GM18520 (cell line): ENCODE measurements around the gene SMYD3.

Source experiments
- ATAC-seq: cut with Tn5 transposase; IDR thresholded peaks from one replicate; pipeline ENCODE4 v1.9.1; 2021; ENCODE audit not compliant: unreplicated experiment

The SMYD3 gene

GRCh38 chr1:246281195-246281594 is 225.9 kb downstream of the SMYD3 start:
- ATAC-seq = no peak

DNA sequence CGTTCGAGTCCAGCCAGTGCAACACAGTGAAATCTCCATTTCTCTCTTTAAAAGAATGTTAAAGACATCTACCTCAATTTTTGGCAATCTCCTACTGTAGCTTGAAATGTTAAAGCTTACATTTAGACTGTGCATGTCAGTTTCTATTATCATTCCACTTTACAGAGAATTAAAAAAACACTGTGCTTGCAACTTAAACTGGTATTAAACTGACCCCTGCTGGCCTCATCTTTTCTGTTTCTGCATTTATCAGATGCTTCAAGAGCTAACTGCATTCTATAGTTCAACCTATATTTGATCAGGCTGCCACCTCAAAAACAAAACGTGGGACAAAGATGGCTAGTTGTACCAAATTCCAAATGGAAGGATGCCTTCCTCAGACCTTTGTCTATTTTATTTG is 226.5 kb downstream of the SMYD3 start:
- ATAC-seq = no peak

- ATAC-seq = no peak
Measured at GRCh38 chr1:246279402-246279801, 227.7 kb downstream of the SMYD3 start.

GRCh38 chr1:246278371-246278770 is 228.7 kb downstream of the SMYD3 start:
- ATAC-seq = no peak

DNA sequence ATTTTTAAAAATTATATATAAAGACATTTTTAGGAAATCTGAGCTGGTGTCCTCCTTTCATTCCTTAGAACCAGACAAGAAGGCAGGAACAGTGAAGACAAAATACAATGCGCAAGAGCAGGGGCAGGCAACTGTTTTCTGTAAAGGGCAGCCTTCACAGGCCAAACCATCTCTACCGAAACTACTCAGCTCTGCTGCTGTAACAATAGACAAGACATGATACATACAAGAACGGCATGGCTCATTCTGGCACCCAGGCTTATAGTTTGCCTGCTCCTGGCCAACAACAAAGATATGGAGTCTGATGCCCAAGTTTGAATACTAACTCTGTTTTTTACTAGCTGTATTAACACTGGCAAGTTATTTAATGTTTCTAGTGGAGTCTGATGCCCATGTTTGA is 232.0 kb downstream of the SMYD3 start:
- no peak for ATAC-seq

DNA sequence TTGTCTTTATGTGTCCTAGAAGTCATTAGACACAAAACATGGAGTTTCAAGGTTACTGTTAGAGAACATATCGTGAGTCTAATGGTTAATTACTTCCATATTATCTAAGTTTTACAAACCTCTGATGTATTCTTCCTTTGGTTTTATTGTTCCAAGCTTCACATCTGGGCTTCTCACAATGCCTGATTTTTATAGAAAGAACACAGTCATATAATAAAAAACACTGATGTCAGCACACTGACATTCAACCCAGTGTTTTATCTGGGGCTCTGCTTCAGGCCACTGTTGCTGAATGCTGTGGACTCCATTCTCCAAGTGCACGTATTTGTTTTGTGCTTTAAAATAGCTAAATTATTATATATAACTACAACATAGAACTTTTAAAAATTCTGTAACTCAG is 232.9 kb downstream of the SMYD3 start:
- no peak for ATAC-seq

GRCh38 chr1:246271516-246271915 is 235.6 kb downstream of the SMYD3 start:
- no peak for ATAC-seq

- no peak for ATAC-seq
Measured at GRCh38 chr1:246270236-246270635, 236.8 kb downstream of the SMYD3 start.

GRCh38 chr1:246269466-246269865 is 237.6 kb downstream of the SMYD3 start:
- no peak for ATAC-seq

DNA sequence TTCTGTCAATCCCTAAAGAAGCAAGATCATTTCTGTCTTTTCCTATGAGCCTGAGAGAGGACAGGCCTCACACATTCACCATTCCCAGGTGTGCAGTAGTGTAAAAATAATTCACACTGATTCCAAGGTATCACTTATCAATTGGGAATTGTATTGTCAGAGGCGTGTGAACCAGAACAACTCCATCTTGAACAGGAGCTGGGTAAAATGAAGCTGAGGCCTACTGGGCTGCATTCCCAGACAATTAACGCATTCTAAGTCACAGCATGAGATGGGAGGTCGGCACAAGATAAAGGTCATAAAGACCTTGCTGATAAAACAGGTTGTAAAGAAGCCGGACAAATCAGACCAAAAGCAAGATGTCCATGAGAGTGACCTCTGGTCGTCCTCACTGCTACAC is 239.2 kb downstream of the SMYD3 start:
- no peak for ATAC-seq

DNA sequence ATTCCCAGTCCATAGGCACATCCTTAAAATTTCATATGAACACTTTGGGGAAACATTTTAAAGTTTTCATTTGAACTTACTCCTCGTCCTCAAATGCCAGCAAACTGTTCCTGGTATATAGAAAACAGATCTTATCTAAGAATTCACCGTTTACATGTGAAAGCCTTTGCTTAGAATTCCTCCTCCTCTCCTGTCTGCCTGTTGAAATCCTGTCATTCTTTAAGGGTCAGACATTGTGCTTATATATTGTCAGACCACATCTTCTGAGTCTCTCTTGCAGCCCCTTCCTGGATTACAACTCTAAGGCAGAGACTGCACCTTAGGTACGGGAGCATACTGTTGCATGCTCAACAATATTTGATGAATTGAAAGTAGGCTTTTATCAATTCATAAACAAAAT is 239.7 kb downstream of the SMYD3 start:
- no peak for ATAC-seq

DNA sequence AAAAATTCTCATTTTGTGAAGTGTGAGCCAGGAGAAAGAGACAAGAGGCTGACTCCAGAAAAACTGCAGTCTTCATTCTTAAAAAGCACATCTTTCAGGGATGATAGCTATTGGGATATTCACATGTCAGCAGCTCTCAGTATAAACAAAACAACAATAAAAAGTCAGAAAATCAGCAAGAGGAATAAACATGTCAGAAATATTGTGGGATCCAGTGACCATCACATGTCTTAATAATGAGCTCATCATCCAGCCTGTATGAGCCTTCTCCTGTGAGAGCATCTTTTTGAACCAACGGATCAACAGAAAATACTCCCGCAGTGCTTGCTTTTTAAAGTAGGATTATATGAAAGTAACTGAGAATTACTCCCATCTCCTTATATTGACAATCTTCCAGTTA is 241.6 kb downstream of the SMYD3 start:
- ATAC-seq = no peak

- no peak for ATAC-seq
Measured at GRCh38 chr1:246262281-246262680, 244.8 kb downstream of the SMYD3 start.

DNA sequence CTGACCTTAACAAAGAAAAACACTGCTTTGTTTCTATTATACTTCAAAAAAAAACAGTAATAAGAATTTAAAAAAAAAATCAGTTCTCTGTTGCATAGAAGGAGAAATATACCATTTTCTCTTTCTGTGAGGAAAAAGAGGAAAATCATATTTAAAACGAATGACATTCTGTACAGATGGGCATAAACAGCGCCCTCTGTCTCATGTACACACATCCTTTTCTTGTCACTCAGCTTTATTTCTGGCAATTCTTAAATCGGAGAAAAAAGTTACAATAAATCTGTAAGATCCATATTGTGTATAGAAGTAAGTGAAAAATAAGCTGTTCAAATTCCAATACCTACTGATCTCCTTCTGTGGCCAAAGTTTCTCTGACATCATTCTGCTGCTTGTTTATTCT is 245.4 kb downstream of the SMYD3 start:
- ATAC-seq = no peak

DNA sequence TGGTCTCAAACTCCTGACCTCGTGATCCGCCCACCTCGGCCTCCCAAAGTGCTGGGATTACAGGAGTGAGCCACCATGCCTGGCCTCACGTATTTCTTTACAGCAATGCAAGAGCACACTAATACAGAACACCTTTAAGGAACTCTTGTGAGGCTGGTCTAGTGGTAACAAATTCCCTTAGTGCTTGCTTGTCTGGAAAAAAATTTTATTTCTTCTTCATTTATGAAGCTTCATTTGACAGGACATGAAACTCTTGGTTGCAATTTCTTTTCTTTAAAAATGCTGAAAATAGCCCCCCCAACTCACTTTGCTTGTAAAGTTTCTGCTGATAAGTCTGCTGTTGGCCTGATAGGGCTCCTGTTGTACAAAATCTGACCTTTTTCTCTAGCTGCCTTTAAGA is 248.8 kb downstream of the SMYD3 start:
- no peak for ATAC-seq

- no peak for ATAC-seq
Measured at GRCh38 chr1:246255773-246256172, 251.3 kb downstream of the SMYD3 start.

DNA sequence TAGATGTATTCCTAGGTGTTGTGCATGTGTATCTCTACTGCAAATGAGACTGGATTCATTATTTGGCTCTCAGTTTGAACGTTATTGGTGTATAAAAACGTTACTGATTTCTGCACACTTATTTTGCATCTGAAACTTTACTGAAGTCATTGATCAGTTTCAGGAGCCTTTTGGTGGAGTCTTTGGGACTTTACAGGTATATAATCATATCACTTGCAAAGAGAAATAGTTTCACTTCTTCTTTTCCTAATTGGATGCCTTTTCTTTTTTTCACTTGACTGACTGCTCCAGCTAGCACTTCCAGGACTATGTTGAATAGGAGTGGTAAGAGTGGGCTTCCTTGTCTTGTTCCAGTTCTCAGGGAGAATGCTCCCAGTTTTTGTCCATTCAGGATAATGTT is 252.2 kb downstream of the SMYD3 start:
- no peak for ATAC-seq

GRCh38 chr1:246246430-246246829 is 260.6 kb downstream of the SMYD3 start:
- no peak for ATAC-seq

- ATAC-seq = no peak
Measured at GRCh38 chr1:246245541-246245940, 261.5 kb downstream of the SMYD3 start.

GRCh38 chr1:246232126-246232525 is 275.0 kb downstream of the SMYD3 start:
- ATAC-seq = no peak

GRCh38 chr1:246226041-246226440 is 281.0 kb downstream of the SMYD3 start:
- no peak for ATAC-seq

DNA sequence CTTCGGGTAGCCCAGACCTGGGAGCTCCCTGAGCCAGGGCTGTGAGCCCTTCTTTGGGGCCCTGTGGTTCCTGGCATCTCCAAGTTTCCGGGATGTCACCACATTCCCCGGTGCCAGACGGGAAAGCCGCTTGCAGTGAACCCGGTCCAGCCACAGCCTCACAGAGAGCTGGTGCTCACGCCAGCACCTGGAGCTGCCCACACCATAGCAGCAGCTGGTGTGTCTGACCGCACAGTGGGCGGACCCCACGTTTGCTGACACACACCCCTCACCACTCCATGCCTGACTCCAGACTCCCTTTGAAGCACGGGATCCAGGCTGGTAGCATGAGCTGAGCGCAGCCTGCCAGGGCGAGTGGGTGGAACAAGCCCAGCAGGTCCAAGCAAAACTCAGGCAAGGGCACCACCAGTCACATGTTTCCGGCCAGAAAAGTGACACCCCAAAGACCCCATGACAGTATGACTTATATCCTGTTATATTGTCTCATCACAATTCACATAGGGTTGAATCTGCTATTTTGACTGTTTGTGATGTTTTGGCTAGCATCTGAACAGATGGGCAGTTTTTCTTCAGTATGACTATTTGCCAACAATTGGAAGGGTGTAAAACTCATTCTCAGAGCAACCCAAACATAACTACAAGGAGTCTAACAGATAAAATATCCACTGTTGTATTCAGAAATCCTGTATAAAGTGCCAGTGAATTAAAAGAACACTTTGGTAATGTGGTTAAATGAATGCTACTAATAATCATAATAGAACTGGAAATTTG is 285.4 kb downstream of the SMYD3 start:
- ATAC-seq = no peak

- no peak for ATAC-seq
Measured at GRCh38 chr1:246220495-246221065, 286.5 kb downstream of the SMYD3 start.
